BJ (cell line): Measurements from ENCODE around the gene ECHDC1. TPM values are rescaled to one million over a fixed set of nuclear protein-coding genes. Genes with fewer than 3 reads are reported as not detected.

Source experiments
- CTCF ChIA-PET: fragments of 350-600 bp; formaldehyde crosslinking; extraction: SDS; loops from one replicate; lab custom pipeline; 2021; ENCODE audit warnings: antibody characterized with exemption, inconsistent platforms; lab: Yijun Ruan, JAX
- POLR2A ChIA-PET: fragments of 300-600 bp; sonication (Branson Sonifier 250); formaldehyde crosslinking; extraction: SDS; loops from one replicate; lab custom pipeline; 2021; ENCODE audit warnings: antibody characterized with exemption; lab: Charles Lee
- DNase-seq: peaks from one replicate; pipeline ENCODE4 v3.0.0-alpha.2; 2011; ENCODE audit warnings: low read depth
- H3K27me3 ChIP-seq: 2 replicates; pipeline ENCODE4 v1.6.0; 2011; ENCODE audit warnings: low read length; ENCODE audit not compliant: control insufficient read depth, insufficient read depth
- H3K36me3 ChIP-seq: 2 replicates; pipeline ENCODE4 v1.5.1; 2011; ENCODE audit warnings: low read length; ENCODE audit not compliant: control insufficient read depth, insufficient read depth
- H3K4me3 ChIP-seq: 2 replicates; pipeline ENCODE4 v1.5.1; 2011; ENCODE audit warnings: low read depth, mild to moderate bottlenecking, control low read depth, low read length
- polyA plus RNA-seq: library from polyadenylated mRNA; depleted of rRNA; stranded (reverse); fragments of >200 nt; gene quantifications from 2 replicates; pipeline ENCODE4 v1.2.3, GENCODE V29; 2011
- TF ChIP-seq, protein P1 (sequence below): IDR thresholded peaks from 2 replicates; pipeline ENCODE4 v1.5.1; 2011; ENCODE audit warnings: low read depth, mild to moderate bottlenecking, control low read depth, inconsistent platforms, low read length, moderate library complexity; ENCODE audit not compliant: insufficient read depth

ECHDC1 gene
- polyA plus RNA-seq, 1 experiment: 21.5 TPM

DNA sequence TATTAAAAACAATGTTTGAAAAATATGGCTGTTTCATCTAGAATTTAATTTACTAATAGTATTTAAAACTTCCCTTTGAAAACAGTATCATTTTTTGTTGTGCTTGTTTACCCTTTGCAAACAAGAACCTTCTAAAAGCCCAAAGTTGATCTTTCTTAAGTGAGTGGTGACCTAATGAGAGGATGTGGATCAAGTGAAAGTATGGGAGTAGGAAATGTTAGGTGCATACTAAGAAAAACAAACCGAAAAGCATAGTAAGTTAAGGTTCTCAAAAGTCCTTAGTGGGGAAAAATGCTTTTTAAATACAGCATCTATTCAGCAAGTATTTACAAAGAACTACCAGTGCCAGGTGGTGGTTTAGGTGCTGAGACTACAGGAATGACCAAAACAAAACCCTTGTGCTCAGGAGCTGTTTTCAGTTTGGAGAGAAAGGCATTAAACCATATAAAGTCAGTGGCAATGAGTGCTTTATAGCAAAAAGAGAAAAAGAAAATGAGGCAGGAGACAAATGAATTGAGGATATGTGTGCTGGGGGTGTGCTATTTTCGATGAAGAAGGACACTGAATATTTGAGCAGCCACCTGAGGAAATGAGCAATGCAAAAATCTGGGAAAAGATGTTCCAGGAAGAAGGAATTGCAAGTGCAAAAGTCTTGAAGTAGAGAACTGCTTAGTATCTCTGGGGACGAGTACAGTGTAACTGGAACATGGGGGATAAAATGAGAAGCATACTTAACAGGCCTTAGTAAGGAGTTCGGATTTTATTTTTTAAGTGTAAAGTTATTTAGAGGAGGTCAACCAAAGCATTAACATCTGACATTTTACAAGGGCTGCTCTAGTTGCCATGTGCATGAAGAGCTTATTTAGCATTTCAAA is 52.8 kb downstream of the ECHDC1 start:
- no peak overlapping the region for H3K4me3 ChIP-seq
- ChIA-PET POLR2A (interaction anchor here (0.6 kb wide), 1 partner anchor 248 kb away, joined by 4 read pairs; no protein-coding TSS in a partner anchor), CTCF (interaction anchor here (0.6 to 1.8 kb wide), 3 partner anchors 10 to 1211 kb away, joined by 4 to 6 read pairs (median 5); partner anchors contain the start of gene RNF146)
- H3K27me3 ChIP-seq: no peaks in the 10 kb centered on the region
- TF ChIP-seq, protein P1, sequence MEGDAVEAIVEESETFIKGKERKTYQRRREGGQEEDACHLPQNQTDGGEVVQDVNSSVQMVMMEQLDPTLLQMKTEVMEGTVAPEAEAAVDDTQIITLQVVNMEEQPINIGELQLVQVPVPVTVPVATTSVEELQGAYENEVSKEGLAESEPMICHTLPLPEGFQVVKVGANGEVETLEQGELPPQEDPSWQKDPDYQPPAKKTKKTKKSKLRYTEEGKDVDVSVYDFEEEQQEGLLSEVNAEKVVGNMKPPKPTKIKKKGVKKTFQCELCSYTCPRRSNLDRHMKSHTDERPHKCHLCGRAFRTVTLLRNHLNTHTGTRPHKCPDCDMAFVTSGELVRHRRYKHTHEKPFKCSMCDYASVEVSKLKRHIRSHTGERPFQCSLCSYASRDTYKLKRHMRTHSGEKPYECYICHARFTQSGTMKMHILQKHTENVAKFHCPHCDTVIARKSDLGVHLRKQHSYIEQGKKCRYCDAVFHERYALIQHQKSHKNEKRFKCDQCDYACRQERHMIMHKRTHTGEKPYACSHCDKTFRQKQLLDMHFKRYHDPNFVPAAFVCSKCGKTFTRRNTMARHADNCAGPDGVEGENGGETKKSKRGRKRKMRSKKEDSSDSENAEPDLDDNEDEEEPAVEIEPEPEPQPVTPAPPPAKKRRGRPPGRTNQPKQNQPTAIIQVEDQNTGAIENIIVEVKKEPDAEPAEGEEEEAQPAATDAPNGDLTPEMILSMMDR: no peak
- peaks cover 12% of the 10 kb centered on the region for H3K36me3 ChIP-seq
- DNase-seq: no peak

DNA sequence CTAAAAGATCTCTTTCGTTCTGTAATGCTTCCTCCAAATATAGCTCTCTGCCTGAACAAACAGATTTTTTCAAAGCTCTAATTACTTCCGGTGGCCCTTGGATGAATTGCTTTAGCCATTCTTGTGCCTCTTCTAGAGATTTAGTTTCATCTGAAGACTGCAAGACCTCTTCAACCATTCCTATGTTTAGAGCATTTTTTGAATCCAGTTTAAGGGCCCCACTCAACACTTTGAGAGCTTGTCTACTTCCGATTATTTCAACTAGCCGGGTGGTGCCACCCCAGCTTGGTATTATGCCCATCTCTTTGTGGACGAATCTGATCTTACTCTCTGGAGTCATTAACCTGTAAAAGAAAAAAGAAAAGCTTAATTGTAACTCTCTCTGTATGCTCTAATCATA is 53.5 kb downstream of the ECHDC1 start:
- Histone ChIP-seq H3K27me3 (no peaks in the 10 kb centered on the region), H3K36me3 (peaks cover 12% of the 10 kb centered on the region), H3K4me3 (no peak overlapping the region)
- no peak for DNase-seq
- CTCF ChIA-PET: interaction anchor here (1.5 to 1.8 kb wide), 2 partner anchors 11 to 23 kb away, joined by 5 to 6 read pairs; partner anchors contain the start of gene RNF146
- POLR2A ChIA-PET: no interaction called here
- TF ChIP-seq, protein P1: no peak

DNA sequence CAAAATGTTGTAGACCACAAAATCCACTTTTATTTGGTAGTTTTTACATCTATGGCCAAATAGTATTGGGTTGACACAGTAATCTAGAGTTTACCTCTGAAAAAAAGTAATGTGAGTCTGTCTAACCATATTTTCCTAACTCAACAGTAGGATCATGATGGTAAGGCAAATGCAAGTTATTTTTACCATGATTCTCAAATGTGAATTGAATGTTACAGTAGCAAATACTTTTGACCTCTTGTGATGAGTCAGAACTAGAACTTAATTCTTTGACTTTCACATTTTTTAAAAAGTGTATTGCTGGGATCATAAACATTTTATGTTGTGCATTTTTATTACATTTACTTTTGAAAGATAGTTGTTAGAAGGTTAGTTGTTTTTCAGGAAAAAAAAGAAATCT is 54.7 kb downstream of the ECHDC1 start:
- H3K27me3 ChIP-seq: no peaks in the 10 kb centered on the region
- H3K4me3 ChIP-seq: no peak overlapping the region
- peaks cover 12% of the 10 kb centered on the region for H3K36me3 ChIP-seq
- TF ChIP-seq, protein P1: no peak
- ChIA-PET POLR2A (no interaction called here), CTCF (interaction anchor here (1.8 kb wide), 1 partner anchor 12 kb away, joined by 5 read pairs; no protein-coding TSS in a partner anchor)
- no peak for DNase-seq

DNA sequence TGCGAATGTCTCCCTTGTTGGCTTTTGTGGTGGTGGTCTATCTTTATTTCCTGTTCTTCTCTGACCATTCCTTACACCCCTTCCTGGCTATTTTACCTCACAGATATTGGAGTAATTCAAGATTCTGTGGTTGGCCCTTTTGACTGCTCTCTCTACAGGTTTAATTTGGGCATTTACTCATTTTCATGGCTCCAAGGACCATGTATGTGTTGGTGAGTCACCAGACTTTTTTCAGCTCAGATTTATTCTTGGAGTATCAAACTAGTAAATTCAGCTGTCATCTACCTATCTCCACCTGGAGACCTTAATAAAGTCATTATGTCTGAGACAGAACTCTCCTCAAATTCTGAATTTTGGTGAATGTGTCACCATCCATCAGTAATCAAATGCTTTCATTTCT is 61.2 kb downstream of the ECHDC1 start:
- no peaks in the 10 kb centered on the region for H3K27me3 ChIP-seq
- no peak overlapping the region for H3K4me3 ChIP-seq
- H3K36me3 ChIP-seq: peaks cover 8% of the 10 kb centered on the region
- TF ChIP-seq, protein P1: no peak
- ChIA-PET CTCF (interaction anchor here (0.6 to 2.0 kb wide), 2 partner anchors 10 to 16 kb away, joined by 3 to 4 read pairs; partner anchors contain the start of gene RNF146), POLR2A (no interaction called here)
- no peak for DNase-seq

DNA sequence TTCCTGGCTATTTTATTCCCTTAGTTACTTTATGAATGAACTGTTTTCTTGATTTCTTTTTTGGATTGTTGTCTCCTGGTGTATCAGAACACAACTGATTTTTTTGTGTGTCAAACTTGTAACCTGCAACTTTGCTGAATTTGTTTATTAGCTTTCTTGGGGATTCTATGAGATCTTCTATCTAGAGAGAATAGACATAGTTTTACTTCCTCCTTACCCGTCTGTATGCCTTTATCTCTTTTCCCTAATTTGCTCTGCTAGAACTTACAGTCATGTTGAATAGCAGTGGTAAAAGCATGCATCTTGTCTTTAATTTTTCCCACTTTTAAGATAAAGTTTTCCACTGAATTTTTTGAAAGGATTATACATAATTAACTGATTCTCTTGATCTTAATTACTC is 63.6 kb downstream of the ECHDC1 start:
- H3K4me3 ChIP-seq: no peak overlapping the region
- H3K36me3 ChIP-seq: no peaks in the 10 kb centered on the region
- DNase-seq: no peak
- ChIA-PET CTCF (no interaction called here), POLR2A (interaction anchor here (0.5 kb wide), 1 partner anchor 13 kb away, joined by 9 read pairs; the partner anchor contains the start of gene RNF146)
- no peaks in the 10 kb centered on the region for H3K27me3 ChIP-seq
- TF ChIP-seq, protein P1: no peak
